ENCODE results near the gene SBNO2. TPM values are rescaled to one million over a fixed set of nuclear protein-coding genes. Genes with fewer than 3 reads are reported as not detected.

Gene SBNO2
- total and polyA plus RNA-seq, 2 donors (not counting 3 experiments of a cell fraction or from before 2014, with no cell fraction given): 31.4 to 65.7 TPM

GRCh38 chr19:1163283-1163933 lies 10.7 kb downstream of the SBNO2 start:
- Histone ChIP-seq H3K36me3 (ENCODE audit: control insufficient read depth in 2 of 2, extremely low read depth in 1 of 2, insufficient read depth in 2 of 2, low read length in 2 of 2) (peaks cover 0 to 3% of the 10 kb centered on the region in 2 experiments), H3K9ac (replicated peaks; ENCODE audit: extremely low read depth, insufficient read depth, low read length) (no peak overlapping the region), H4K20me1 (replicated peaks; ENCODE audit: control insufficient read depth, extremely low read depth, insufficient read depth, low read length) (no peaks in the 10 kb centered on the region), H3K4me2 (ENCODE audit: insufficient read depth, low read length) (no peak overlapping the region), H3K4me3 (replicated peaks in 1 of 3; ENCODE audit: insufficient read depth in 1 of 3, low read depth in 1 of 3, low read length in 3 of 3) (no peak overlapping the region), H2AFZ (ENCODE audit: low read depth, low read length) (no peak overlapping the region), H3K9me3 (replicated peaks; ENCODE audit: control insufficient read depth, insufficient read depth, low read length) (no peaks in the 10 kb centered on the region), H3K27ac (ENCODE audit: insufficient read depth, low read depth, low read length) (no peak overlapping the region), H3K9me1 (replicated peaks; ENCODE audit: control insufficient read depth, extremely low read depth, insufficient read depth, low read length) (no peaks in the 10 kb centered on the region), H3K79me2 (ENCODE audit: control insufficient read depth, insufficient read depth, low read length) (peaks cover 17% of the 10 kb centered on the region), H3K4me1 (ENCODE audit: control insufficient read depth, extremely low read depth, insufficient read depth, low read length) (no peaks in the 10 kb centered on the region), H3K27me3 (ENCODE audit: control insufficient read depth in 2 of 2, insufficient read depth in 2 of 2, low read length in 2 of 2) (no peaks in the 10 kb centered on the region)
- DNase-seq (ENCODE audit: low read depth, low spot score): no peak
- BruUV-seq (replicated peaks): no TSS peak
- FAIRE-seq: no peak
- CTCF ChIA-PET: interaction anchor here (0.7 to 0.9 kb wide), 2 partner anchors 10 kb away, joined by 3 to 4 read pairs; partner anchors contain the start of gene SBNO2
- no peak for TF ChIP-seq EZH2 (IDR thresholded peaks at IDR 0.05; ENCODE audit: borderline replicate concordance, low read depth, low read length, severe bottlenecking)
- no peak for TF ChIP-seq GATA2 (IDR thresholded peaks at IDR 0.05; ENCODE audit: insufficient read depth, insufficient read length, low read depth, low read length)
- no peak for TF ChIP-seq JUN (IDR thresholded peaks at IDR 0.05; ENCODE audit: borderline replicate concordance, insufficient read depth, insufficient read length, low read depth)
- TF ChIP-seq CTCF (IDR thresholded peaks at IDR 0.05; ENCODE audit: extremely low read depth in 1 of 2, insufficient read depth in 1 of 2, low read depth in 1 of 2, low read length in 2 of 2): no peak
- no peak for TF ChIP-seq POLR2AphosphoS5 (IDR thresholded peaks at IDR 0.05; ENCODE audit: insufficient read depth, low read depth, low read length)
- no peak for TF ChIP-seq MYC (IDR thresholded peaks at IDR 0.05; ENCODE audit: low read depth, low read length)
- no peak for TF ChIP-seq MAX (IDR thresholded peaks at IDR 0.05; ENCODE audit: insufficient read depth, insufficient read length)
- no peak for TF ChIP-seq POLR2A (IDR thresholded peaks at IDR 0.05; ENCODE audit: low read depth, low read length)
- POLR2A ChIA-PET: interaction anchor here (0.6 kb wide), 1 partner anchor 24 kb away, joined by 3 read pairs; no protein-coding TSS in a partner anchor
- dilution Hi-C loops (cut with MboI; ENCODE audit: extremely low pct_ligation_motif_present, low sequenced_read_pairs): no loop called here
- intact Hi-C loops (cut with micrococcal nuclease): no loop called here

Data from endothelial cell of umbilical vein (primary cell).